GM21723 (cell line): ENCODE results near the gene NDUFAB1.
"Not testable (repeated sequence)": the region's sequence is repeated elsewhere in the genome, so short reads cannot be mapped to it uniquely, and the experiment has no call there.

ENCODE experiments used
- ATAC-seq: cut with Tn5 transposase; IDR thresholded peaks from one replicate; pipeline ENCODE4 v1.9.1; 2021; ENCODE audit warnings: mild to moderate bottlenecking, moderate library complexity; ENCODE audit not compliant: unreplicated experiment

NDUFAB1 gene

DNA sequence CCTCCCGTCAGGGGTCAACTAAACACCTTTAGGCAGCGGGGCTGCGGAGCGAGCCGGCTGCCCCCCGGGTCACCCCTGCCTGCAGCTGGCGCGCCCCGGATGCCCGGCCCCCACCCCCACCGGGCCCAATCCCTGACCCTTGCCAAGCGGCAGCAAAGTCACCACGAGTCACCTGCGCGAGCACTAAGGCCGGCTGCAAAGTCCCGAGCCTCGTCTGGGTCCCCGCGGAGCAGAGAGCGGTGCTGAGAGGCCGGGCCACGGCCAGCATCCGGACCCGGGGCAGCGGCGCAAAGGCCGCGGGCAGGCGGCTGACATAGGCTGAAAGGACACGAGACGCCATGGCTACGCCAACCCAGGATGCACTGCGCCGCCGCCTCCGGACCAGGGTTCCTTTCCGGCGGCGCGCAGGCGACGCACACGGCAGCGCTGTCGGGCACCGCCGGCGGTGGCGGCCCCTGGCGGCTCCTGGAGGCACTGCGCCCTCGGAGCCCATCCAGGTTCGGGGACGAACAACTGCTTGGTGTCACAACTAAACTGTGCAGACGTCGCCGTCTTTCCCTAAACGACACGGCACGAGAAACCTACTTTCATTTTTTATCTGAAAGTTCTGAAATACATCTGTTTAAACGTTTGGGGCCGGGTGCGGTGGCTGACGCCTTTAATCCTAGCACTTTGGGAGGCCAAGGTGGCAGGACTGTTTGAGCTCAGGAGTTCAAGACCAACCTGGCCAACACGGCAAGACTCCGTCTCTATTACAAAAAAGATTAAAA, at the start of gene NDUFAB1:
Gene NDUFAB1, minus strand, starts transcription at position 366 of the 770 bp plus-strand sequence. Its CDS starts 26 bp downstream, at position 340.
- ATAC-seq = peak; percentile 90

DNA sequence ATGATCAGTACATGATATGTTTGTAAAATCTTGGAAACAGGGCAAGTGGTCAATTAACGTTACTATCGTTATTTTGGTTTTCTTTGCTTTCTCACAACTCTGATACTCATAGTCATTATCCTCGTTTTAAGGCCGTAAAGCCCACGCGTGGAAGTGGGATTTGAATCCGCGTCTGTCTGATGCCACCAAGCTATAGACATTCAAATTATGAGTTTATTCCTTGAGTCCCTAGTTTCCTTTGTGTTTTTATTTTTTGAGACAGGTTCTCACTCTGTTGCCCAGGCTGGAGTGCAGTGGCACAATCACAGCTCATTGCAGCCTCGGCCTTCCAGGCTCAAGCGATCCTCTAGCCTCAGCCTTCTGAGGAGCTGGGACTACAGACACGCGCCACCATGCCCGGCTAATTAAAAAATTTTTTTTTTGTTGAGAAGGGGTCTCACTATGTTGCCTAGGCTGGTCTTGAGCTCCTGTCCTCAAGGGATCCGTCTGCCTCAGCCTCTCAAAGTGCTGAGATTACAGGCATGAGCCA, 46.2 kb upstream of the NDUFAB1 start:
- ATAC-seq = no peak

DNA sequence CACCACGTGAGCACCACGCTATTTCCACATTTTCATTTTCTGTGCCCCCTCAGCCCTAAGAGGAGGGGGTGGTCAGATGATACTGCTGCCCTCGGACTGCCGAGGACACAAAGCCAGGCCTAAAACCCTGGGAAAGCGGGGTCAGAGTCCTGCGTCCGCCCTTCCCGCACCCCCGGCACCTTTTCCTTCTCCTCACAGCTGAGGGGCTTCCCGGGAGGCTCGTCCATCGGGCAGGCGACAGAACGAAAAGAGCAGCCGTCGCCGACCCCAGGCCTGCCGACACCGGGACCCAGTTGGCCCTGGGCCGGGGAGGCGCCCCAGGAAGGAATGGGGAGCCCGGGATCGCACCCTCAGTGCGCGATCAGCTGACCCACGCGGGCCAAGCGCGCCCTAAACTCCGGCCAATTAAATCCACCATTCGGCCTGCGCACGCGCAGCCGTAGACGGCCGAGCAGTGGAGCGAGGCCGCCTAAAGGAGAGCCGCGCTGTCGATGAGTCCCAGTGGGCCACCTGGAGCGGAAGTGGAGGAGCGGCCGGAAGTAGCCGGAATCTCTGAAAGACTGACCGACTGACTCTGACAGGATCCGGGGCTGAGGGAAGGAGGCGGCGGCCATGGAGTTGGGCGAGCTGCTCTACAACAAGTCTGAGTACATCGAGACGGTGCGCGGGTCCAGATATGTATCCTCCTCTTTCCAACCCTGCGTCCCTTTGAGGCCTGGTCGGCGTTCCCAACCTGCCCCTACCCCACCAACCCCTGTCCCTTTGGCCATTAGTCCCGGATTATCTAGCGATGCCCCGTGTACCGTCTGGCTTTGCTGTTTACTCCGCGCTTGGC, 45.0 kb upstream of the NDUFAB1 start, which contains the start of the genes DCTN5 and PALB2:
Gene DCTN5, plus strand, starts transcription at position 536 of the 835 bp plus-strand sequence. Its CDS starts 77 bp downstream, at position 613.
Gene PALB2, minus strand, starts transcription at position 380 of the 835 bp plus-strand sequence. Its CDS starts 153 bp downstream, at position 227.
- peak; percentile 93 for ATAC-seq

DNA sequence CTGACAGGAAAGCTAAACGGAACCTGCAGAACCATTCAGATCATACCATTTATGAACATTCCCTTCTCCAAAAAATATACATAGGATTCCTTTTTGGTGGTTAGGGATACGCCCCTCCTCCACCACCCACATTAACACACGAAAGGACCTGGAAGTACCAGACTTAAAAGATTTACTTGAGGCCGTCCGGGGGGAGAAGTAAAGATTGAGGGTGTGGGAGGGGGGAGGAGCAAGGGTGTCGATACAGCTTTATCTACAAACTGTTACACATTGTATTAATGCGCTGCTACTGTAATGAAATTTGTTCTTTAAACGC, 44.5 kb upstream of the NDUFAB1 start:
- ATAC-seq = no peak

DNA sequence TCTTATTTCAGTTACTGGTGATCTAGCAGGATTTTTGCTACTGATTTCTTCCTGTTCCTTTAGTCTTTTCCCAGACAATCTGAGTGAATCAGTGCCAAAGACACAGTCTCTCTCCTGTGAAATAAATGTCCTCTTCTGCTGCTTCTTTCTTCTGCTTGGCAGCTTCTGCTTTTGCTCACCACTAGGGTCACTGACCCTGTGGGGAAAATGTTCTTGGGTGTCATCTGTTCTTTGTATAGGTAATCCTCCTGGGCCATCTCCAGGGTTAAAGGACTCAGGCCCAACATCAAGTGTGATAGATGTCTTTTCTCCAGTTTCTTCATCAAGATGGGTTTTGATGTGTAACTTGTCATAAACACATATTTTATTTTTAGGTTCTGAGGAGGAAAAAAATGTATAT, 39.8 kb upstream of the NDUFAB1 start:
- ATAC-seq = no peak

DNA sequence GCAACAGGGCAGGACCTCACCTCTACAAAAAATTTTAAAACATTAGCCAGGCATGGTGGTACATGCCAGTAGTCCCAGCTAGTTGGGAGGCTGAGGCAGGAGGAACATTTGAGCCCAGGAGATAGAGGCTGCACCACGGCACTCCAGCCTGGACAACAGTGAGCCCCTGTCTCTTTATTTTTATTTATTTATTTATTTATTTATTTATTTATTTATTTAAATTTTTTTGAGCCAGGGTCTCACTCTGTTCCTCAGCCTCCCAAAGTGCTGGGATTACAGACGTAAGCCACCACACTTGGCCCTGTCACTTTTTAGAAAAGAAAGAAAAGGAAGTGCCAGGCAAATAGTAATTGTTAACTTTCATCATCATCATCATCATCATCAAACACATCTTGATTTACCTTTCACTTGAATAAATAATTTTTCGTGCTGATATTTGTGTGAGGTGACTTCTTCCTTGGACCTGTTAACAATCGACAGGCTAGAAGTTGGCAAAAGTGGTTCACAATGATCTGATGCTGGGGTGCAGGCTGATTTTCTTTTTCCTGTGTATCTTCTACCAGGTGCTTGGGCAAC, 38.4 kb upstream of the NDUFAB1 start:
- ATAC-seq = no peak

DNA sequence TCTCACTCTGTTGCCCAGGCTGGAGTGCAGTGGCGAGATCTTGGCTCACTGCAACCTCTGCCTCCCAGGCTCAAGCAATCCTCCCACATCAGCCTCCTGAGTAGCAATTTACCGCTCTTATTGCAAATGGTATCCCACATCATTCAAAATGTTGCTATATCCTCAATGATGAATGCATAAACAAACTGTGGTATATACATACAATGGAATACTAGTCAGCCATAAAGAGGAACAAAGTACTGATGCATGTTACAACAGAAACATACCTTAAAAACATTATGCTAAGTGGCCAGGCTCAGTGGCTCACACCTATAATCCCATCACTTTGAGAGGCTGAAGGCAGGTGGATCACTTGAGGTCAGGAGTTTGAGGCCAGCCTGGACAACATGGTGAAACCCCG, 35.8 kb upstream of the NDUFAB1 start:
- not testable (repeated sequence) for ATAC-seq

DNA sequence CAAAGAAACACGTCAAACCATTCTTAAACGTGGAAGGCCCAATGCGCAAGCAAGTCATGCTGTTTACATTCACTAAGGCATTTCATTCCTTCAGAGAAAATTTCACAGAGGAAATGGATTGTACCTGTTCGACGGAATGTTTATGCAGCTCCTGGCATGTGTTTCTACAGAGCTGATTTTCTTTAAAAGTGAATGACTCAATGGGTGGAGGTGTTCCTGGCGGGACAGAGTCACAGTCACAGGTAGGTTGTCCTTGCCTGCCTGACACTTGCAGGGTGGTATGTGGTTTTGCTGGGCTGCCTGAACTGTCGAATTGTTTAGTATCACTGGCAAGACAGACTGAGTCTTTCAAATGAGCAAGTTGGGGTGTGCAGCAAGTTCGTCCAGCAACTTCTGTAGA, 33.4 kb upstream of the NDUFAB1 start:
- ATAC-seq = no peak

DNA sequence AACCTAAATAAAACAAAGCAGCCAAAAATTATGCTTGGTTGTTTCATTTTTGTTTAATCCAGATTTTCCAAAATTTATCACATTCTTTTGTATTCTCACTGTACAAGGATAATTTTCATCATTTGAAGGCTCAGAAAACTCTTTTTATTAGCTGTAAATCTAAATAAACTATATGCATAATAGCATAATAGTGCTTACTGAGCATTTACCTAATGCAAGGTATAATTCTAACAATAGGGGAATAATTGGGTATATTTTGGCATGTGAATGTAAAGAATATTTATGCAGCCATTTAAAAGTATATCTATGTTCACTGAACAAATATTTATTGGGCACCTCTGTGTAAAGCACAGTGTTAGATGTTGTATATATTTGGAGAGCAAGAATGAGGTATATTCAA, 28.0 kb upstream of the NDUFAB1 start:
- no peak for ATAC-seq

DNA sequence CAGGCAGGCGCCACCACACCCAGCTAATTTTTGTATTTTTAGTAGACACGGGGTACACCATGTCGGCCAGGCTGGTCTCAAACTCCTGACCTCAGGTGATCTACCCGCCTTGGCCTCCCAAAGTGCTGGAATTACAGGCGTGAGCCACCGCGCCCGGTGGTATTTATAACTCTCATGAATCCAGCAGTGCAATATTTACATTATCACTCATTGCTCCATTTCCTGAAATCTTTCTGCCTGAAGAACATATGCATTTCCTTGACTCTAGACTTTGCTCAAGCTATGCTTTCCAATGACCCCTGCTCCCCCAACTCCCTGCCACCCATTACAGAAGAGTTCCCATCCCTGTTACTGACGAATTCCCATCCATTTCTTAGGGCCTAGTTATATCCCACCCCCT, 19.7 kb upstream of the NDUFAB1 start:
- no peak for ATAC-seq

DNA sequence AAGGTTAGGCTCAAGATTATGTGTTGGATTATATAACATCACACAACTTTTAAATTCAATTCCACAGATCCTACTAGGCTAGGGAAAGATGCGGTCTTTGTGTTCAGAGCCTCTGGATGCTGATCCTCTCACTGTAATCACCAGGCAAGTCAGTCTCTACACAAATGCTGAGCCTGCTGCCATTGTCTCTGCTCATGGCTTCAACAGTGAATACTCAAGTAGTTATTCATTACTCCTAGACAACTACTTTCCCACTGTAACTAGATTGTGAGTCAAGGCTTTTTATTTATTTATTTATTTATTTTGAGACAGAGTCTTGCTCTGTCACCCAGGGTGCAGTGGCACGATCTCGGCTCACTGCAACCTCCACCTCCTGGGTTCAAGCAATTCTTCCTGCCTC, 15.8 kb upstream of the NDUFAB1 start:
- ATAC-seq = no peak

DNA sequence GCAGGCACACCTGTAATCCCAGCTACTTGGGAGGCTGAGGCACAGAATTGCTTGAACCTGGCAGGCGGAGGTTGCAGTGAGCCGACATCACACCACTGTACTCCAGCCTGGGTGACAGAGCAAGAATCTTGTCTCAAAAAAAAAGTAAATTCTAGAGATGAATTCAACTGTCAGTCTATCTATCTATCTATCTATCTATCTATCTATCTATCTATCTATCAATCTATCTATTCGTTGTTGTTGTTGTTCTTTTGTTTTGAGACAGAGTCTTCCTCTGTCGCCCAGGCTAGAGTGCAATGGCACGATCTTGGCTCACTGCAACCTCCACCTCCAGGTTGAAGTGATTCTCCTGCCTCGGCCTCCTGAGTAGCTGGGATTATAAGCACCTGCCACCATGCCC, 14.8 kb upstream of the NDUFAB1 start:
- not testable (repeated sequence) for ATAC-seq

DNA sequence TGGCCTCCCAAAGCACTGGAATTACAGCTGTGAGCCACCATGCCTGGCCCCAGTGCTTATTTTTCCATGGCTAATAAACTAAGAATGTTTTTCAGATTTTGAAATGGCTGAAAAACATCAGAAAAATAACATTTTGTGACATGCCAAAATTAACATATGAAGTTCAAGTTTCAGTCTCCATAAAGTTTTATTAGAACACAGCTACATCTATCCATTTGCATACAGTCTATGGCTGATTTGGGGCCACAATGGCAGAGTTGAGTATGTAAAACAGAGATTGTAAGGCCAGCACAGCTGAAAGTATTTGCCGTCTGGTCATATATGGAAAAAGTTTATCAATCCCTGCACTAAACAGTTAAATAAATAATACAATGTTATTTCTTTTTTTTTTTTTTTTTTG, 13.8 kb upstream of the NDUFAB1 start:
- no peak for ATAC-seq

DNA sequence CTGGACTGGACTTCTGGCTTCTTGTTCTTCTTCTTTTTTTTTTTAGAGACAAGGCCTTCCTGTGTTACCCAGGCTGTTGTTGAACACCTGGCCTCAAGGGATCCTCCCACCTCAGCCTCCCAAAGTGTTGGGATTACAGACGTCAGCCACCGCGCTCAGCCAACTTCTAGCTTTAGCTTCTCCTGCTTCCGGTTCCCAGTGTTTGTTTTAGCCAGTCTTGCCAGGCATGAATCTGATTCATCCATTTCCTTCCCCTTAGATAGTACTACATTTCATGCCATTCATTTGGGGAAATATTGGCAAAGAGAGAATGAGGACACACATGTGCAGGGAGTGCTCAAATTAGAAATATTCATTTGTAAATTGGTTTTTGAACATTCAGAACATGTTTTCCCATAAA, 12.1 kb upstream of the NDUFAB1 start:
- ATAC-seq = no peak

DNA sequence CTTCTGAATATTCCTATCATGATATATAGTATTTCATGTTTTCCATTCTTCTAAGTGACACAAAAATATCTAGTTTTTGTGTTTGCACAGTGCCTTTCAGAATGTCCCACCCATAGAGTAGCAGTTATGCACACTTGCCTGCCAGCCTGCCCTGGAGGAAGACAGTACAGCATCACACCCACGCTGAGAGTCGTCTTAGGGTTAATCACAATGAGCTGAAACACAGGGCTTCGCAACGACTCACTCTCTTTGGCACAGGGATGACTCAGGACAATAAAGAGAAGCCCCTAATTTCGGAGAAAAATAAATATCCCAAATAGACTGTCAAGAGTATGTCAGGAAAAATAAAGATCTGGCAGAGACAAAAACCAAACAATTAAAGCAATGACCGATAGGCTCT, 11.6 kb upstream of the NDUFAB1 start:
- ATAC-seq = no peak

DNA sequence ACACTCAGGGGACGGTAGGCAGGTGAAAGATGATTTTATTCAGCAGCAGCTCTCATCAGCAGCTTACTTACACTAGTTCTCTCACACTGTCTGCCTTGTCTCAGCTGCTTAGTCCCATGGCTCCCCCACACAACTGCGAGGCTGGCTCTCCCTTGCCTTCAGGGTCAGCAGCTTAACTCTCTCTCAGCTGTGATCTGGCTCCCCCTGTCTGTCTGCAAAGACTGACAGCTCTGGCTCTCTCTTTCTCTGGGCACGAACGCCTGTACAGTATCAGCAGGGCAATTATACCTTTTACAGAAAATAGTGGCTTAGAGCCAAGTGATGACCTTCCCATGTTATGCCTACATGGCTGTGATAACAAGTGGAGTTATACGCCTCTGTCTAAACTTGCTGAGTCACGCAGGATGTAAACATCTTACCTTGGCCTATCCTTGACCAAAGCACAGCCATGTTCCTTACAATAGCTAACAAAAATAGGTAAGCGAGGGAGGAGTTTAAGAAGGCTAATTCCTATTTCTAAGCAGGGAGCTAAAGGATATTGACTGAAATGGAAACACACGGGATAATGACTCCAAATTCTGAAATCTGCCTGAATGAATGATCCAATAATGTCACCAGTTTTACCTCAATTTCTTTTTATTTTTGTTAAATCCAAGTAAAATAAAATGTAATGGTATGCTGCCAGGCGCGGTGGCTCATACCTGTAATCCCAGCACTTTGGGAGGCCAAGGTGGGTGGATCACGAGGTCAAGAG, 1.1 kb upstream of the NDUFAB1 start:
- ATAC-seq = no peak

DNA sequence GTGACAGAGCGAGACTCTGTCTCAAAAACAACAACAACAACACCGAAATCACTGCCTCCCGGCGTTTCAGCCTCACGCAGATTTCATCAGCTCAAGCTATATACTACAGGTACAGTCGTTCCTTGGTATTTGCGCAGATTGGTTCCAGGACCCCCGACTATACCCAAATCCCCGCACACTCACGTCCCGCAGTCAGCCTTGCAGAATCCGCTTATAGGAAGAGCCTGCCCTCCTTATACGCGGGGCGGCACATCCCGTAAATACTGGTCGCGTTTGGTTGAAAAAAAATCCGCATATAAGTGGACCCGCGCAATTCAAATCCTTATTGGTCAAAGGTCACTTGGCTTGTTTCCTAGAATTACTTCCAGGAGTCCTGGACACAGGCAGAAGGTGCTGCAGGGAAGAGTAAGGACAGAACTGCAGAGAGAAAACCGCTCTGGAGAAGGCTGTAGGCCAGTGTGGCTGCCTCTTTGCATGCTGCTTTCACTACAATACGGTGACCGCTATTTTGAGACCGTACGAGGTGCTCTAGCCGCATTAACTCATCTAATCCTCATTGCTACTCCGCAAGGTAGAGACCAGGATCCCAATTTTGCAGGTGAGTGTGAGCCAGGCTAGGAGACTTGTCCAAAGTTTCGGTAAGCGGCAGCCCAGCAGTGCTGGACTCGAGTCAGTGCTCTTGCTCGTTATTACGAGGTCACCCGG, 718 bp downstream of the NDUFAB1 start:
- no peak for ATAC-seq

DNA sequence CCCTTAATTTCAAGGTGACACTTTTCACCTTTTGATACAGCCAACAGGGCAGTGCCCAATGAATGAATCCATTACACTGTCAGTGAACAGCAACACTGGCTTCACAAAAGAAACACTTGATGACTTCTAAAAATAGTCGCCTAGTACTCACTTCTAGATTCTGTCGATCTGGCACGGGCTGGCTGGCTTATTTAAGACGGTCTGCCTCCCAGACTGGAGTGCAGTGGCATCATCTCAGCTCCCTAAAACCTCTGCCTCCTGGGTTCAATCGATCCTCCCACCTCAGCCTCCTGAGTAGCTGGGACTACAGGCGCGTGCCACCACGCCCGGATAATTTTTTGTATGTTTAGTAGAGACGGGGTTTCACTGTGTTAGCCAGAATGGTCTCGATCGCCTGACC, 1.9 kb downstream of the NDUFAB1 start:
- no peak for ATAC-seq

DNA sequence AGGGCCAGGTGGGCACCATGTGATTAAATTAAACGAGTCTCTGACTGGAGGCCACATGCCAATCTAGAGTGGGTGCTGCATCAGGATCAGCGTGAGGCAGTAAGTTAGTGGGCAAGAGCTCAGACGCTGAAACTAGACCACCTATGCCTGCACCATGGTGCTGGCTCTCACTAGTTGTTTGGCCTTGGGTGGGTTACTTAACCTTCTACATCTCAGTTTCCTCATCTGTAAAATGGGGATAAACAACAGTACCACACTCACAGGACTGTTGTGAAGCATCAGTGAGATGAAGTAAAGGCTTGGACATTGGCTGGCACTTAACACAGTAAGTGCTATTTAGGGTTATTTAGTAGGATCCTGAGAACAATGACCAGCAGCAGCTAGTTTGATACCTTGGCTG, 5.9 kb downstream of the NDUFAB1 start:
- ATAC-seq = no peak

DNA sequence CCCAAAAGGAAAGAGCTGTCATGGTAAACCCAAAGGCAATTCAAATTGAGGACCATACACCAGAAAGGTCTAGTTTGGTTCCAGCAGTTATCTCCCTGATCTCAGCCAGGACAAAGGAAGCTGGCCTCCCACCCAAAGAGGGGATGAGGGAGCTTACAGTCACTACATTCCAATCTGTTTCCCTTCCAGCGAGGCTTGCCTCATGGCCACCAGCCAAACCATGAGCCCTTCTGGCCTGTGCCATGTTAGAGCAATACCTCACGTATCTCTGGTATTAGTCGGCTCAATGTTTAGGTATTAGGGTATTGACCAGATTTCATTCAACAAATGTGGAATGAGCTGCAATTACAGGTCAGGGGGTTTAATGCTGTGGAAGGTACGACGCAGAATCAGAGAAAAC, 8.4 kb downstream of the NDUFAB1 start:
- no peak for ATAC-seq
